HG03039 (cell line): ENCODE results near the gene POLR1E.

ENCODE experiments used
- ATAC-seq: cut with Tn5 transposase; IDR thresholded peaks from one replicate; pipeline ENCODE4 v1.9.1; 2021; ENCODE audit warnings: mild to moderate bottlenecking, moderate library complexity; ENCODE audit not compliant: unreplicated experiment

Gene POLR1E, protein sequence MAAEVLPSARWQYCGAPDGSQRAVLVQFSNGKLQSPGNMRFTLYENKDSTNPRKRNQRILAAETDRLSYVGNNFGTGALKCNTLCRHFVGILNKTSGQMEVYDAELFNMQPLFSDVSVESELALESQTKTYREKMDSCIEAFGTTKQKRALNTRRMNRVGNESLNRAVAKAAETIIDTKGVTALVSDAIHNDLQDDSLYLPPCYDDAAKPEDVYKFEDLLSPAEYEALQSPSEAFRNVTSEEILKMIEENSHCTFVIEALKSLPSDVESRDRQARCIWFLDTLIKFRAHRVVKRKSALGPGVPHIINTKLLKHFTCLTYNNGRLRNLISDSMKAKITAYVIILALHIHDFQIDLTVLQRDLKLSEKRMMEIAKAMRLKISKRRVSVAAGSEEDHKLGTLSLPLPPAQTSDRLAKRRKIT

DNA sequence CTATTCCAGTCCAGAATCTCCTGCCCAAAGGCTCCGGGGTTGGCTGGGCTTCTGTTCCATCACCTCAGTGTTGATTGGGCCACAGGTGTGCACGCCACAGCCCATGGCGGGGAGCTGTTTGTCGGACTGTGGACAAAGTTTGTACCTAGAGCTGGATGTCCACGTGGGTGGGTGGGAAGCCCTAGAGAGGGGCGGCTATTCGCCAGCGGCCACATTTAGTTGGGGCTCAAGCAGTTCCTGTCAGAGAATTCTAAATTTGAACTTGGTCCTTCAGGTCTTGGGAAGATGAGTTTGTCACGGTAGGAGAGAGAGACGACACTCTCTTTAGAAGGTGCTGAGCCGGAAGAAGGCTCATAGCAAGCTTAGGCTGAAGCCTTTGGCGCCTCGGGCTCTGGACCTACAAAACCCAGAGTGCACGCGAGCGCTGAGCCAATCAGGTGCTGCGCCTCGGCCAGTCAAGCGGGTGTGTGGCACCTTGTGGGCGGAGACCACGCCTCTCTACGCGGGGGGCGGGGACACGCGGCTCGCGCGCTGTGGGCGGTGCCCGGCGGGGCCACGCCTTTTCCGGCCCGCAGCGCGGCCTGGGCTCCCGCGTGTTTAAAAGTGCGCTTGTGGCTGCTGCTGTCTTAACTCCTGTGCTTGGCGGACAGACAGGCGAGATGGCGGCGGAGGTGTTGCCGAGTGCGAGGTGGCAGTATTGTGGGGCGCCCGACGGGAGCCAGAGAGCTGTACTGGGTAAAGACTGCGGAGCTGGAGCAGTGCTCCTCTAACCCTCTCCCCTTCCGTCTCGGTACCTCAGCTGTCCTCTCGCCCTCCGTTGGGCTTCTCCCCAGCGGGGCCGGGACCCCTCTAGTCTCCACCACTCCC is at the start of gene POLR1E:
TSS of gene POLR1E (plus strand) at position 560 of the 867 bp plus-strand sequence. CDS start at position 660, 100 bp downstream.
- peak; percentile 92 for ATAC-seq

DNA sequence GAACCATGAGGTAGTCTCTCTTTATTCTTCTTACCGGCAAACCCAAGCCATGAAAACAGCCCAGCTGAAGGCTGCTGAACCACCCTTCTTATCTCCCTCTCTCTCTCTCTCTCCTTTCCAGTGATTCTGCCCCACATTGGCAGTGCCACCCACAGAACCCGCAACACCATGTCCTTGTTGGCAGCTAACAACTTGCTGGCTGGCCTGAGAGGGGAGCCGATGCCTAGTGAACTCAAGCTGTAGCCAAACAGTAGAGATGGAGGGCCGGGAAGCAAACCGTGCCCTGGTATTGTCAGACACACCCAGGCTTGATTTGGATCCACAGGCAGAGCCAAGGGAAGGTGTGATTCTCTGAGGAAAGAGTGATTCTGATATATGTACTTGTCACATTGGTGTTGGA is 49.2 kb upstream of the POLR1E start:
- ATAC-seq, result no peak

DNA sequence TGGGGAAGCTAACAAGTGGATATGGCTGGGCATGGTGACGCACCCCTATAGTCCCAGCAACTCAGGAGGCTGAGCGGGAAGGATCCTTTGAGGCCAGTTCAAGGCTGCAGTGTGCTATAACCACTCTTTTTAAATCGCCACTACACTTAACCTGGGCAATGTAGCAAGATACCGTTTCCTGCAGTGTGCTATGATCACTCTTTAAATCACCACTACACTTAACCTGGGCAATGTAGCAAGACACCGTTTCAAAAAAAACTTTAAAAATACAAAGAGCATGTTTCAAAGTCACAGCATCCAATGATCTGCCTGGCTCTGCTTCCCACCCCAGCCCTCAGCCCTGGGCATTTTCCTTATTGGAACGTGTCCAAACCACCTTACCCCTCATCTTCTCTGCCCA is 48.7 kb upstream of the POLR1E start:
- no peak for ATAC-seq

DNA sequence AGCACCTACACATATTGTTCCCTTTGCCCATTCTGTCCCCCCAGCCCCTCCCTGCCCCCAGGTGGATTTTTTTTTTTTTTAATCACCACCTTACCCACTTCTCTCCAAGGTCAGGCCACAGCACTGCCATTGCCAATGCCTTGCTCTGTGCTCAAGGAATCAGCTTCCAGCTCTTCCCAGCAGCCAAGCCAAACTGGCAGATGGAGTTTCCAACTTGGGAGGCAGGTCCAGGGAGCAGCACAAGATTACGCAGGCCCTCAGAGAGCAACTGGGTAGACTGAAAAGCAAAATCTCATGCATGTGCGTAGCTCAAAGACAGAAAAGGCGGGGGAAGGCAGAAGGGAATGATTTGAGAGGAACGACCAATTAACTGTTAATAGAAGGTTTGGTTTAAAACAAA is 48.1 kb upstream of the POLR1E start:
- ATAC-seq, result no peak

DNA sequence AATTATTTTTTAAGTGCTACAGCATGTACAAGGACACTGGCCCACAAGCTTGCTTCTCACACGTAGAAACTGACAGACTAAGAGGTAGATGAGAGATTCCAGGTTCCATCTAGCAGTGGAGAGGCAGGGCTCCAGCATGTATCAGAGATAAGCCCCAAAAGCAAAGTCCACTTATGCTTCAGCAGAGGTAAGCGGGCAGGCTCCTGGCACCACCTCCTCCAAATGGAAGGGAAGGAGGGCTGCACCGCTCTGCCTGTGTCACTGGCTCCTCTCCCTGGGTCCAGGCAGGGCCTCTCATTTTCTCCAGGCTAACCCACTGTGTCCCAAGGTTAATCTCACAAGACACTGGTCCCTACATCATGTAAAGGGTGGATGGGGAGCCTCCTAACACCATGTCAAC is 47.4 kb upstream of the POLR1E start:
- no peak for ATAC-seq

DNA sequence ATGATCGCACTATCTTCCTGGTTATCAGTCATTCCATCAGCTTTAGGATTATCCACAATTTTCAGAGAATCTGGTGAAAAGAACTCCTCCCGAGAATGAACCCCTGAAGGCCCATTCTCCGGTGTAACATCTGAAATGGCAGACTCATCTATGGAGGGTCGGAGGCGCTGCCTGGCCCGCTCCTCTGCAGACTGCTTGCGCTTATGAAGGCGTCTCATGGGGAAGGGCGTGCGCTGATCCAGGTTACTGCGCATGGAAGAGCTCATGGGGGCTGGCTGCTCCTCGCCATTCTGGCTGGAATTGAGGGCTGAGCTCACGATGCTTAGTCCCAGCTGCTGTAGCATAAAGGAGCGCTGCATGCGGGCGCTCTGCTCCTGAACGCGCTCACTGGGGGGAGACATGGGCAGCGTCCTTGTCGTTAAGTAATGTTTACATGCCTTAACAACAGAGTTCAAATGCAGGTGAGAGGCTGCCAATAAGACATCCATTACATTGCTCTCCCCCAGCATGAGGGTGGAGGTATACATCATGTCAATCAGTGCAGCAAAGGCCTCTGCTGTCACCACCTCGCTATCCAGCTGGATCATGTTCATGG is 43.9 kb upstream of the POLR1E start:
- no peak for ATAC-seq

DNA sequence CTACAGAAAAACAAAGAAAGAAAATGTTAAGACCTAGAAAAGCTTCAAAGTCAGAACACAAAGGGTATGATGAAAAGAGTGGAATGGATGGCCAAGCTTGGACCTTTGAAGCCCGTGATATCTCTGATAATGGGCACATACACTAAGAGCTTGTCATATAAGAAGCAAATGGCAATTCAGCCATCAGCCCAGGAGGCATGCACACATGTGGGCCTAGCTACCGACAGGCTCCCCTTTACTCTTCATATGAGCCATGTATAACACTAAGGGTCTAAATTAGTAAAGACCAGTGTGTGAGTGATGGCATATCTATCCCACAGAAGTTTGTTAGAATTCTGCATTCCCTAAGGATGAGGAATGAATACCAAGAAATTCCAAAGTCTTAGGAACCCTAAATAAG is 43.2 kb upstream of the POLR1E start:
- ATAC-seq, result no peak

DNA sequence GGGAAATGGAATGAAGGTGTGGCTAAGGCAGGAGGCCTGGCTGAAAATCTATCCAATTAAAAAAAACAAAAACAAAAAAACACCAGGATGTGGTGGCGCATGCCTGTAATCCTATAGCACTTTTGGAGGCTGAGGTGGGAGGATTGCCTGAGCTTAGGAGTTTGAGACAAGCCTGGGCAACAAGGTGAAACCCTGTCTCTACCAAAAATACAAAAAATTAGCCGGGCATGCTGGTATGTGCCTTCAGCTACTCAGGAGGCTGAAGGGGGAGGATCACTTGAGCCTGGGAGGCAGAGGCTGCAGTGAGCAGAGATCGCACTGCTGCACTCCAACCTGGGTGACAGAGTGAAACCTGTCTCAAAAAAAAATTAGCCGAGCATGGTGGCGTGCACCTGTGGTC is 42.2 kb upstream of the POLR1E start:
- ATAC-seq, result no peak

DNA sequence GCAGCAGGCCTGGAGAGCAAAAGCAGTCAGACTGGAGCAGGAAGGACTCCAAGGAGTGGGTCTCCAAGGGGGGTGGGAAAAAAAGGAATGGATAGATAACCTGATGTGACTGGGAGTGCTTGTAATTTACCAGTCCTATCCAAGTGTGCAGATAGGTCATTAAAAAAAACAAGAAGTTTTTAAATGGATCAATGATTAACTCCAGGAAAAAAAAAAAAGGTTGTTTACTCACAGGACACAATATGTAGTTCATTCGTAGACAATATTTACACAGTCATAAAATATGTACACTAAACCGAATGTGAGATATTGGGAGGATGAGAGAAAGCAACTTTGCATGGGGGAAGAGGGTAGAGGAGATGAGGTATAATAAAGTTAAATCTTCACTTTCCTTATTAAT is 40.9 kb upstream of the POLR1E start:
- no peak for ATAC-seq

DNA sequence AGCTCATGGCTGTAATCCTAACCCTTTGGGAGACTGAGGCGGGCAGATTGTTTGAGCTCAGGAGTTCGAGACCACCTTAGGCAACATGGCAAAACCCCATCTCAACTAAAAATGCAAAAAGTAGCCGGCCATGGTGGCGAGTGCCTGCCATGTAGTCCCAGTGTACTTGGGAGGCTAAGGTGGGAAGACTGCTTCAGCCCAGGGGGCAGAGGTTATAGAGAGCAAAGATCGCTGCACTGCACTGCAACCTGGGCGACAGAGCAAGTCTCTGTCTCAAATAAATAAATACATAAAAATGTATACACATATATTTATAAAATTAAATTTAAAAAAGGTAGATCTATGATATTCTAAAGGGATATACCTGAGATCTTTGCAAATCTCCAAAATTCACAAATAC is 39.9 kb upstream of the POLR1E start:
- ATAC-seq, result no peak

DNA sequence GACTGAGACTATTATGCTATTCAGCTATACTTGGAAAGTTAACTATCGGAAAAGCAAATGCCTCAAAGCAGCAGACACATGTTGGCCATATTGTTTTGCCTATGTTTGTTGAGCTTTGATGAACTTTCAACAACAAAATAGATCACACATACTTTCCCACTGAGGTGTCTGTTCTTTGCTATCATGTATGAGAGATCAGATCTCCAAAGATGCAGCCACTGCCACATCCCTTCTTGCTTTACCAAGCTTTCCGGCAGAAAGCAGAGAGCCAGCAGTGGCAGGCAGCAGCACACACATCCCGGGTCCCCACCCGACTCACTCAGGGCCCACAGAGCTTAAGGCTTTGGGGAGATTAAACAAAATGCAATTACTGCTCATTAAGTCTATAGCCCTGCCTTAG is 39.3 kb upstream of the POLR1E start:
- ATAC-seq, result no peak

DNA sequence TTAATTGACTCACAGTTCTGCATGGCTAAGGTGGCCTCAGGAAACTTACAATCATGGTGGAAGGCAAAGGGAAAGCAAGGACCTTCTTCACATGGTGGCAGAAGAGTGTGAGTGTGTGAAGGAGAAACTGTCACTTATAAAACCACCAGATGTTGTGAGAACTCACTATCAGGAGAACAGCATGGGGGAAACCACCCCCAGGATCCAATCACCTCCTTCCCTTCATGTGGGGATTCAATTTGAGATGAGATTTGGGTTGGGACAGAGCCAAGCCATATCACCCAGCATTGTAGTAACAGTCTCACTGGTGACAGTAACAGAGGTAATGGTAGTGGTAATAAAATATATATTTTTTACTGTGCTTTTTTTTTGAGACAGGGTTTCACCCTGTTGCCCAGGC is 38.6 kb upstream of the POLR1E start:
- ATAC-seq, result no peak

DNA sequence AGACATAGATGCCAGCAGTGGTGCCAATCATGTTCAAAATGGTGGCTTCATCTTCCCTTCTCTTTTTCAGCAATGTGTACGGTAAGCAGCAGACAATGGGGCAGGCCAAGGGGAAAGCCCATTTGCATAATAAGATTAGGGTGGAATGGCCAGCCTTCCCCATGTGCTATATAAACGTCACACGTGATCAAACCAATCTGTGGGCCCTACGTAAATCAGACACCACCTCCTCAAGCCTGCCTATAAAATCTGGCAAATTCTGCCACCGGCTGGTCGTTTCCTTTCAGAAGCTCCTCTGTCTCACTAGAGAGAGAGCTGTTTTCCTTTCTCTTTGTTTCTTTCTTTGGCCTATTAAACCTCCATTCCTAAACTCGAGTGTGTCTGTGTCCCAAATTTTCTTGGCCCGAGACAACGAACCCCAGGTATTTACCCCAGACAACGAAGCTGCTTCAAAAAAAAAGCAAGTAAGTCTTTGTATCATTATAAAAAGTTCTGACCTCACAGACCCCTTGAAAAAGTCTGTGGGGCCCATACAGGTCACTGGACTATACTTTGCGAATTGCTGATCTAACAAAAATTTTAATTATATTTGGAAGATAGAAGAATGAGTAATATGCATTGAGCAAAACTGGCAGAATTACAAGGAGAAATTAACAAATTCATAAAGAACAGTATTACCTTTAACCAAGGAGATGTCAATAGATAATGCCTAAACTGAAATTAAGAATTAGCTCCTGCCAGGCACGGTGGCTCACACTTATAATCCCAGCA is 35.7 kb upstream of the POLR1E start:
- ATAC-seq, result no peak

DNA sequence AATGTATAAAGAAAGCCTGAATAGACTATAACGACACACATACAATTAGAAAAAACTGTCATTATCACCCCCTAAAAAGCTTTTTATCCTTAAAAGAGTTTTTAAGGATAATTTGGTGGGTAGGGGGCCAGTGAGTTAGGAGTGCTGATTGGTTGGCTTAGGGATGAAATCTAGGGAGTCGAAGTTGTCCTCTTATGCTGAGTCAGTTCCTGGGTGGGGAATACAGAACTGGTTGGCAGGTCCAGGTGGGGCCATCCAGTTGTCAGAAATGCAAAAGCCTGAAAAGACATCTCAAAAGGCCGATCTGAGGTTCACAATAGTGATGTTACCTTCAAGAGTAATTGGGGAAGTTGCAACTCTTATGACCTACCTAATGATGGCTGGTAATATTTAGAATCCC is 34.1 kb upstream of the POLR1E start:
- ATAC-seq, result no peak

DNA sequence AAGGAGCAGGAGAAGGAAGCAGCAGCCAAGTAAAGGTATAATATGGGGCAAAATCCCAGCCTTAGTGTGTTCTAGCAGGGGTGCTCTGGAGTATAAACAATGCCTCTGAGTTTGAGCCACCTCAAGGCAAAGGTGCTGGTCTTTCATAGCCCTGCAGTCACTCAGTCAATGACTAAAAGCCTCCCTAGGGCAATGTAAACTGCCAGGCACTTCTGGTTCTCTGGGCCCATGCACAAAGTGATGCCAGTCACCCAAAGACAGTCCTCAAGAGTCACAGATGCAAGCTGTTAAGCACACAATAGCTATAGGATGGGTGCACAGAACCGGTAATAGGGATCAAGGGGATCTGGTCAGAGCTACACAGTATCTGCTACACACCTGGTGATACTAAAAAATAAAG is 33.1 kb upstream of the POLR1E start:
- no peak for ATAC-seq

DNA sequence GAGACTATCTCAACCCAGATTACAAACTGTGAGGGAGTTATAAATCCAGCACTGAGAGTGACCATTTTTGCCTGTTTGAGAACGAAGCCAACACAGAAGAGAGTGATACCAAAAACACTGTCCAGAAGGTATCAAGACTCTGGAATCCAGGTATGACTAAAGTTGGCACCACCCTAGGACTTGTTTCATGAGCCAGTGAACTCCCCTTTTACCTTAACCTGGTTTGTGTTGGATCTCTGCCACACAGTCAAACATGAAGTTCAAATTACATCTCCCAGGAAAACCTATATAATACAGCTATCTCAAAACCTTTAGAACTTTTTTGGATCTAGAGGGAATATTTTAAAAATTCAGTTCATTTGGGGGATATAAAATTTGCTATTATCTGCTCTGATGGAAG is 31.9 kb upstream of the POLR1E start:
- no peak for ATAC-seq

DNA sequence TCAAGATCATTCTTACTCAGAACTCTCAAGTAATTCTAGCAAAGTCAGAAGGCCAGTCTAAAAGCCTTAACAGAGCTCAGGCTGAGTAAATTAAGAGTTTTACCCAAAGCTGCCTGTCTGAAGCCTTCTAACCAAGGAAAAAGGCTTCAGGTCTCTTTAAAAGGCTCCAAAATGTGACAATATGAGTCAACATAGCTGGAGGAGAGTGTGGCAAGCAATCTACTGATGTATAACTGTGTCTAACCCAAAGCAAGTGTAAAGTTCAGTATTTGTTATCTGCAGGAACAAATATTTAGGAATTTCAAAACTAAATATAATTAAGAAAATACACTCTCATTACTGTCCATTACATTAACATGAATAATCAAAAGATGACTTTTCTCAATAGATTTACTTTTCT is 31.5 kb upstream of the POLR1E start:
- no peak for ATAC-seq

DNA sequence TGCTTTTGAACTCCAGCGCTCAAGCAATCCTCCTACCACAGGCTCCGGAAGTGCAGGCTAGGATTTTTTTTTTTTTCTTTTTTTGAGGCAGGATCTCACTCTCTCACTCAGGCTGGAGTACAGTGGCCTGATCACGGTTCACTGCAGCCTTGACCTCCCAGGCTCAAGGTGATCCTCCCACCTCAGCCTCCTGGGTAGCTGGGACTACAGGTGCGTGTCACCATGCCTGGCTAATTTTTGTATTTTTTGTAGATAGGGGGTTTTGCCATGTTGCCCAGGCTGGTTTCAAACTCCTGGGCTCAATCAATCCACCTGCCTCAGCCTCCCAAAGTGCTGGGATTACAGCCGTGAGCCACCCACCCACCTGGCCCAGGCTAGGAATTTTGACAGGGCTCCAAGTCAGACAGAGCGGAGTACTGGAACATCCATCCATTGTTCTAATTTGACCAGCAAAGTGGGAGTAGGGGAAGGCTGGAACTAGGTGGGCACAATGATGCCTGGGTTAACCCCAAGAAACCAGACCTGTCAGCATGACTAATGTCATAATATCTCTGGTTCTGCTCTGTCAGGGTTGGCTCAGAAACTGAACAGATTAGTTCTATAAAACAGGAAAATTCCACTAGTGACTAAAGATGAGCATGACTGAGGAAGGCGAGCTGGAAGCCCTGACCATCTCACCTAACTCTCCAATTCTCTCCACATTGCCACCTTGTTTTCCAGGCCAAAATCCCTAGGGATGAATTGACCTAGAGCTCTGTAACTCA is 29.7 kb upstream of the POLR1E start:
- no peak for ATAC-seq

DNA sequence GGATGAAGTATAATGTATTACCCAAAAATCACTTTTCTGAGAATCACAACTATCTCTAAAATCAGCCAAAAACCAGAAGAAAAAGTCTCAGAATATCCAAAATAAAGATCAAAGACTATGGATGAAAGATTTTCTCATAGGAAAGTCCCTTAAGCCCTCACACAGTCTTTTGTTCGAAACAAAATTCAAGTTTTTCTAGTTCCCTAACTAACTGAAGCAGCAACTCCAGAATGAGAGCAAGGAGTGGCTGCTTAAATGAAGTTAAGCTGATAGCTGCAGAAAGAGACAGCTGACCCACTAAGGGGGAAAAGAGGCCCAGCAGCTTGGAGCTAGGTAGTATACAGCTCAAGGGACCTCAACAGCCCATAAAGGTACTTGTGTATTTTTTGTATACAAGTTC is 28.9 kb upstream of the POLR1E start:
- no peak for ATAC-seq

DNA sequence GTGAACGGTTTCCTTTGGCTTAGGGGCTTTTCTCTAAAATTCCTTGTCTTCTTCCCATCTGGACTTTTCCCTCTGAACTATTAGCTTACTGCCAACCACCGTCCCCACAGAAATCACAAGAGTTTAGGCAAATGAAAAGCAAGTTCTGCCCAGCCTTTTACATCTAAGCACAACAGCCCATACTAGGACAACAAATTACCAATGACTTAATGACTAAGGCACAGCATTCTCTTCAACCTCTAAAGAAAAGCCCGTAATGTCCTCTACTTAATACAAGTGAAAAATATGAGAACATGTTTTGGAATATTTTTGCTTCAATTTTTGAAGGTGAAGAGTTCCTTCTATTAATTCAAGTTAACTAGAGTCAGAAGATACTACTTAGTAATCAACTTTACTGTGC is 21.7 kb upstream of the POLR1E start:
- no peak for ATAC-seq
